Adrenal gland (tissue), 12 donors: ENCODE results near the gene BCAS3. TPM values are rescaled to one million over a fixed set of nuclear protein-coding genes. Genes with fewer than 3 reads are reported as not detected.

Experiments
- DNase-seq, 7 donors: peaks; one replicate each; pipeline ENCODE4 v3.0.0-alpha.2; 2019 to 2020
- H3K27ac ChIP-seq, 5 donors: fragments of 200-600 bp; sonication (generic) in 4 of 5; 1 replicate in 3 of 5; 2 replicates in 2 of 5; pipeline versions ENCODE4 v1.5.1 to v1.8.0; 2016 to 2020; ENCODE audit warnings: mild to moderate bottlenecking in 1 of 5
- H3K27me3 ChIP-seq: fragments of 200-600 bp; 2 replicates; pipeline ENCODE4 v1.8.0; 2021
- H3K36me3 ChIP-seq, 2 donors: fragments of 200-600 bp; replicated peaks in 1 of 2; 1 replicate in 1 of 2; 2 replicates in 1 of 2; pipeline versions ENCODE4 v1.5.1 to v1.8.0; 2018 to 2022
- H3K4me1 ChIP-seq, 2 donors: fragments of 200-600 bp; replicated peaks in 1 of 2; 1 replicate in 1 of 2; 2 replicates in 1 of 2; pipeline versions ENCODE4 v1.5.1 to v1.8.0; 2018 to 2021
- H3K4me3 ChIP-seq, 4 donors: fragments of 200-600 bp; sonication (generic) in 3 of 4; one replicate each; pipeline ENCODE4 v1.5.1; 2016 to 2018
- H3K9me3 ChIP-seq, 3 donors: fragments of 200-600 bp; sonication (generic) in 1 of 3; replicated peaks in 1 of 3; 1 replicate in 2 of 3; 2 replicates in 1 of 3; pipeline versions ENCODE4 v1.5.1 to v1.8.0; 2016 to 2021
- CTCF ChIP-seq, 6 experiments: fragments of 450-650 bp in 4 of 6; fragments of 200-600 bp in 2 of 6; sonication (generic) in 1 of 6; IDR thresholded peaks; 1 replicate in 5 of 6; 2 replicates in 1 of 6; pipeline versions ENCODE4 v1.5.1 to v1.8.0; 2016 to 2021; ENCODE audit warnings: antibody characterized with exemption in 6 of 6, mild to moderate bottlenecking in 2 of 6, moderate library complexity in 1 of 6
- POLR2A ChIP-seq, 2 donors: fragments of 450-650 bp; IDR thresholded peaks; one replicate each; pipeline ENCODE4 v1.6.1; 2017; ENCODE audit warnings: antibody characterized with exemption in 2 of 2, mild to moderate bottlenecking in 2 of 2, moderate library complexity in 1 of 2
- WGBS, 4 donors: extraction: QIAGEN DNeasy Blood & Tissue Kit in 2 of 4; methylation state at CpG; one replicate each; pipeline versions ENCODE4 v1.1.5 to v1.1.7; 2013 to 2017; 5-methylcytosine and 5-hydroxymethylcytosine counted together
- intact Hi-C, 2 donors: fragments of 100-400 bp; cut with DNase I; formaldehyde crosslinking; loops; one replicate each; pipeline versions ENCODE4 v1.14.1 to v1.15.0; 2022 to 2023
- polyA plus RNA-seq, 3 donors: library from polyadenylated mRNA; stranded (reverse); fragments of 200-250 nt in 2 of 3; fragments of 350-450 nt in 1 of 3; fragmentation: Illumina TruSeq in 1 of 3; extraction: RNeasy Lipid Tissue Mini Kit (QIAGEN cat#74804) in 1 of 3; gene quantifications; one replicate each; pipeline ENCODE4 v1.2.3, GENCODE V29; 2013 to 2014
- total RNA-seq, 9 donors: library from RNA; depleted of rRNA in 4 of 9; stranded (reverse); fragments of >200 nt in 4 of 9; fragments of 120-200 nt in 1 of 9; fragmentation: NEBNext Ultra II Directional in 1 of 9; extraction: Animal tissue kit (Norgen Biotek cat#: 25700) in 1 of 9; gene quantifications; one replicate each; pipeline versions ENCODE4 v1.1.0 to v1.2.4, GENCODE V29; 2013 to 2023
- donor health status: healthy with polysubstance abuse.
- donor health status: Bipolar disorder and iron deficiency.
- donor health status: DM: yes; HTN: yes; CAD: no.
- donor health status: DM: no; HTN: no; CAD: no.
- donor health status: DM: no; HTN: no; CAD: no.
- donor health status: DM: yes; HTN: yes; CAD: no.

Gene BCAS3
- total and polyA plus RNA-seq, 12 donors: 9.4 to 105 (median 29.0) TPM

- no peaks in the 10 kb centered on the region for H3K36me3 ChIP-seq
- peaks cover 0 to 5% of the 10 kb centered on the region in 2 donors for H3K4me1 ChIP-seq
- no peaks in the 10 kb centered on the region for H3K9me3 ChIP-seq
- TF ChIP-seq CTCF (IDR thresholded peaks at IDR 0.05): no peak
- TF ChIP-seq POLR2A (IDR thresholded peaks at IDR 0.05): no peak
- H3K27ac ChIP-seq: no peak overlapping the region
- H3K4me3 ChIP-seq: no peak overlapping the region
- WGBS, 4 donors: 89 to 95% (median 93%) methylated on average over 9 to 13 of the region's 13 CpGs
- DNase-seq: no peak
- intact Hi-C loops: loop anchor here in 1 of 2 donors (5.0 kb wide), 1 partner anchor 378 kb away; no protein-coding TSS in a partner anchor
- H3K27me3 ChIP-seq: no peaks in the 10 kb centered on the region
Observed at GRCh38 chr17:61384692-61385576, 707.3 kb downstream of the BCAS3 start.

DNA sequence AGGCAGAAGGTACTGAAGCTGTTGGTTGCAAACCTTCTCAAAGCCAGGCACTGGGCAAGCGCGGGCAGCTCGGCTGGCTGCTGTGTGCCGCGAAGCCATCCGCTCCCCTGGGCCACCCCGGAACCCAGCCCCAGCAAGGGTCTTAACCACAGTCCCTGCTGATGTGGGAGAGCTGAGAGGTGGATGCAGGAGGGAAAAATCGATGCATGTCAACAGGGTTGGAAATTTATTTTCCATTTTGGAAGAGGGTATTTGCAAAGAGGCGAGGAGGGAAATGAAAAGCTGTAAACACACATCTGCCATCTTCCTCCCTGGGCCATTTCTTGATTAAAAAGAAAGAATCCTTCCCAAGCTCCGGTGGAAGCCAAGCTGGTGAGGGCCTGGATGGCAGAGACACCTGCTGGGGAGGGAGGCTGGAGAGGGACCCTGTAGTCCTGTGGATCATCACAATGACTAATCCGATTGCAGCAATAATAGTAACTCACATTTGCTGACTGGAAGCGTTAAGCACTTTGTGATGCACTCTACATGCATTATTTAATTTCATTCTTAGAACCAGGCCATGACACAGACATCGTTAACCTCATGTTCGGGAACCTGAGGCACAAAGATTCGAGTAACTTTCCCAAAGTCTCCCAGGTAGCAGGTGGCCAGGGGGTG is 708.1 kb downstream of the BCAS3 start:
- TF ChIP-seq CTCF (IDR thresholded peaks at IDR 0.05) (no peak), POLR2A (IDR thresholded peaks at IDR 0.05) (no peak)
- no peak for DNase-seq
- WGBS, 4 donors: 93 to 98% (median 96%) methylated on average over 12 to 15 of the region's 15 CpGs
- Histone ChIP-seq H3K36me3 (no peaks in the 10 kb centered on the region), H3K4me3 (no peak overlapping the region), H3K9me3 (no peaks in the 10 kb centered on the region), H3K4me1 (peaks cover 0 to 5% of the 10 kb centered on the region in 2 donors), H3K27me3 (no peaks in the 10 kb centered on the region), H3K27ac (no peak overlapping the region)
- intact Hi-C loops: loop anchor here in 1 of 2 donors (5.0 kb wide), 1 partner anchor 378 kb away; no protein-coding TSS in a partner anchor

- intact Hi-C loops: loop anchor here in 1 of 2 donors (5.0 kb wide), 1 partner anchor 379 kb away; no protein-coding TSS in a partner anchor
- H3K36me3 ChIP-seq: no peaks in the 10 kb centered on the region
- no peaks in the 10 kb centered on the region for H3K9me3 ChIP-seq
- peaks cover 0 to 5% of the 10 kb centered on the region in 2 donors for H3K4me1 ChIP-seq
- H3K27me3 ChIP-seq: no peaks in the 10 kb centered on the region
- H3K4me3 ChIP-seq: no peak overlapping the region
- no peak for TF ChIP-seq CTCF (IDR thresholded peaks at IDR 0.05)
- no peak for TF ChIP-seq POLR2A (IDR thresholded peaks at IDR 0.05)
- no peak for DNase-seq
- no peak overlapping the region for H3K27ac ChIP-seq
- WGBS, 4 donors: 89 to 92% (median 90%) methylated on average over 4 to 6 of the region's 6 CpGs
Observed at GRCh38 chr17:61386251-61386650, 708.6 kb downstream of the BCAS3 start.

DNA sequence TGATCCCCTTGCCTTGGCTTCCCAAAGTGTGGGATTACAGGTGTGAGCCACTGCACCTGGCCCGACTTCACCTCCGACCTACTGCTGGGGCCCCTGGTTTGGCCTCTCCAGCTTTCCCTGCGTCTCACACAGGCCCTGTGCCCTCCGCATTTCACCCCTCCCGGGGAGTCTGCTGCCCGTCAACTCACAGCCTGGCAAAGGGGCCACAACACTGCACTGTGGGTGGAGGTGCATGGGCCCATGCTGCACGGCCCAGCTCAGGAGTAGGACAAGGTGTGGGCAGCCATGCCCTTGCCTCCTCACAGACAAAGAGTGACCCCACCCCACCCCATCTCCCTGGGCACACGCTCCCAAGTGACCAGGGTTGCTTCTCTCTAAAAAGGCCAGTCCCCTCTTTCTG is 709.4 kb downstream of the BCAS3 start:
- Histone ChIP-seq H3K36me3 (no peaks in the 10 kb centered on the region), H3K27me3 (no peaks in the 10 kb centered on the region), H3K9me3 (no peaks in the 10 kb centered on the region), H3K4me3 (no peak overlapping the region), H3K27ac (no peak overlapping the region), H3K4me1 (peaks cover 0 to 5% of the 10 kb centered on the region in 2 donors)
- intact Hi-C loops: loop anchor here in 1 of 2 donors (5.0 kb wide), 1 partner anchor 380 kb away; no protein-coding TSS in a partner anchor
- TF ChIP-seq POLR2A (IDR thresholded peaks at IDR 0.05) (no peak), CTCF (IDR thresholded peaks at IDR 0.05) (no peak)
- WGBS, 4 donors: 95 to 97% (median 96%) methylated on average over 8 of the region's 8 CpGs
- no peak for DNase-seq
